Body of pancreas (tissue), 4 donors: ENCODE data around the gene SMG9.

ENCODE experiments used
- CTCF ChIP-seq, 7 experiments: fragments of 450-650 bp in 4 of 7; fragments of 200-600 bp in 3 of 7; sonication (generic) in 3 of 7; IDR thresholded peaks; one replicate each; pipeline ENCODE4 v1.5.1; 2016 to 2019; ENCODE audit warnings: antibody characterized with exemption in 7 of 7
- POLR2A ChIP-seq, 3 donors: fragments of 450-650 bp; IDR thresholded peaks; one replicate each; pipeline ENCODE4 v1.6.1; 2016; ENCODE audit warnings: antibody characterized with exemption in 3 of 3, mild to moderate bottlenecking in 2 of 3

GRCh38 chr19:43692877-43693276 lies 61.9 kb downstream of the SMG9 start:
- no peak for TF ChIP-seq CTCF (IDR thresholded peaks at IDR 0.05)
- TF ChIP-seq POLR2A (IDR thresholded peaks at IDR 0.05) = no peak
